Fibroblast of villous mesenchyme (primary cell): ENCODE measurements around the gene AFF3. TPM values are rescaled to one million over a fixed set of nuclear protein-coding genes. Genes with fewer than 3 reads are reported as not detected.

Experiments
- DNase-seq: peaks from one replicate; pipeline ENCODE4 v3.0.0-alpha.2; 2010; ENCODE audit warnings: low read depth
- H3K4me3 ChIP-seq: 2 replicates; pipeline ENCODE4 v1.5.1; 2011; ENCODE audit warnings: low read depth, mild to moderate bottlenecking, low read length
- total RNA-seq: library from RNA; depleted of rRNA; stranded (reverse); fragments of >200 nt; gene quantifications from 2 replicates; pipeline ENCODE4 v1.2.3, GENCODE V29; 2012
- TF ChIP-seq, protein P1 (sequence below): IDR thresholded peaks from 2 replicates; pipeline ENCODE4 v1.5.1; 2012; ENCODE audit warnings: low read depth, mild to moderate bottlenecking, low read length; ENCODE audit not compliant: insufficient read depth

AFF3 gene
- total RNA-seq, 1 donor = 19.4 TPM

DNA sequence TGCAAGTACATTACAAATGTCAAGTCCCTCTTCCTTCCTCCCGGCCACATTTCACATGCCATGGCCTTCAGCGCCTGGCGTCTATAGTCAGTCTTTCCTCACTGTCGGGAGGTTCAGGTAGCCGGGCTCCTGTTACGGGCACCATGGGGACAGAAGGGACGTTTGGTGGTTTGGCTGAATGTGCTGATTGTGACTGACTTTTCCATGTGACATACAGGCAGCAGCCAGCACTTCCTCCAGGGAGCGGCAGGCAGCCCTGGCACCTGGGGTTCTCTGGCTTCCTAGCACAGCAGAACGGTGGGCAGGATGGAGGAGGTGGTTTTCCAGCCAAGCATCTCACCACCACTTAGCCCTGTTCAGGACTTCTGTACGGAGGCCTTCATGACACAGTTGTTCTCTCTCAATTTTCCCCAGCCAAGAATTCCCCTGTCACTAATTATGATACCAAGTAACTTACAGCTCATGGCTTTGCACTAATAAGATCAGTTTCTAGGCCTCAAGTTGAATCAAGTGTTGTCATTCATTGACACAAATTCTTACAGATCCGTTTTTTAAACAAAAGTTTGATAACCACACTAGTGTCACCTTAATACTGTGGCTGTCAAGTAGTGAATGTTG, 568.6 kb downstream of the AFF3 start:
- TF ChIP-seq, protein P1, sequence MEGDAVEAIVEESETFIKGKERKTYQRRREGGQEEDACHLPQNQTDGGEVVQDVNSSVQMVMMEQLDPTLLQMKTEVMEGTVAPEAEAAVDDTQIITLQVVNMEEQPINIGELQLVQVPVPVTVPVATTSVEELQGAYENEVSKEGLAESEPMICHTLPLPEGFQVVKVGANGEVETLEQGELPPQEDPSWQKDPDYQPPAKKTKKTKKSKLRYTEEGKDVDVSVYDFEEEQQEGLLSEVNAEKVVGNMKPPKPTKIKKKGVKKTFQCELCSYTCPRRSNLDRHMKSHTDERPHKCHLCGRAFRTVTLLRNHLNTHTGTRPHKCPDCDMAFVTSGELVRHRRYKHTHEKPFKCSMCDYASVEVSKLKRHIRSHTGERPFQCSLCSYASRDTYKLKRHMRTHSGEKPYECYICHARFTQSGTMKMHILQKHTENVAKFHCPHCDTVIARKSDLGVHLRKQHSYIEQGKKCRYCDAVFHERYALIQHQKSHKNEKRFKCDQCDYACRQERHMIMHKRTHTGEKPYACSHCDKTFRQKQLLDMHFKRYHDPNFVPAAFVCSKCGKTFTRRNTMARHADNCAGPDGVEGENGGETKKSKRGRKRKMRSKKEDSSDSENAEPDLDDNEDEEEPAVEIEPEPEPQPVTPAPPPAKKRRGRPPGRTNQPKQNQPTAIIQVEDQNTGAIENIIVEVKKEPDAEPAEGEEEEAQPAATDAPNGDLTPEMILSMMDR = no peak
- DNase-seq = no peak

DNA sequence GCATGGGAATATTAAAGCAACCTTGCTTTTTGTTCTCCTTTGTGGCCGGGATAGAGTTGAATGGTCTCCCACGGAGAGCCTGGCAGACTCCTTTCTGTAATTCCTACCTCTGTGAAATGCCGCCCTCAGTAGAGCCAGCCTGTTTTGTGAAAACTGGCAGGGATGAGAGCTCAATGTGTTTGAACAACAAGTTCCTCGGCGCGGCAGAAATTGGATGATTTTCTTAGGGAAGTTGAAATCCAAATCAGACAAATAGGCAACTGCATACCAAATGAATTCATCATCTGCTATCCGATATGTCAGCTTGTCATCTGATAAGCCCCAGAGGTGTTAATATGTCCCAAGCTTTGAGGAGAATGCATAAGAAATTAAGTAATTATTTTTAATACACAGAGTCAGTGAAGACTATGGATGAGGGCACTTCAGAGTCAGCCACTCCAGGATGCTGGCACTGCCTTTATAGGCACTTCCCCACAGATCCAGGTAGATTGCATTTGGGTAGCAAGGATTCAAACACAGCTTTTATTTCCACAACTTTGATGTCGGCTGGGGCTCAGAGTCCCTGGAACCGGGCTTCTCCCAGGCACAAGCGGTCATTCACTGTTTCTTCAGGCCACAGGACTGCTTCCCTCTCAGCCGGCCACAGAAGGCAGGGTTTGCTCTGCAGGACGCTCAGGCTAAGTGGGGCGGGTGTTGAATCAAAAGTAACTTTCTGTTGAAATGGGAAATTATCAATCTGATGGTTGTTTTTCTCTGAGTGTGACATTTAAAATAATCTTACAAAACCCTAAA, 569.8 kb downstream of the AFF3 start:
- TF ChIP-seq, protein P1 = no peak
- no peak overlapping the region for H3K4me3 ChIP-seq
- DNase-seq = peak; percentile 3

More for the DNA sequence above, 568.6 kb downstream of the AFF3 start:
- no peak overlapping the region for H3K4me3 ChIP-seq

DNA sequence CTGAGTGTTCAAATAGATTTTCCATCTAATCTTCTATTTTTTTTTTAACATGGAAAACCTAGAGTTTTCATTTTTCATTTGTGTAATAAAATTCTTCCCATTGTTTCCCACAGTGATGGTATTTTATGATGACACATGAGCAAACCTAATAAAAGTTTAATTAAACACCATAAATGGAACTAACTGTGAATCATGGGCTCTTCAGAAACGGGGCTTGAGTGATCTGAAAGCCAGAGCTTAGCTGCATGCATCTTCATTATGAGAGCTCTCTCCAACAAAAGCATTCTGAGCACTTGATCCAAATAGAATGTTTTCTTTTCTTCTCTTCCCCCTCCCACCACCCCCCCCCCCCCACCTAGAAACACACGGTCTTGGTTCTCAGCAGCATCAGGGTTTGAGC, 570.4 kb downstream of the AFF3 start:
- DNase-seq = peak; percentile 4
- TF ChIP-seq, protein P1 = no peak
- no peak overlapping the region for H3K4me3 ChIP-seq

DNA sequence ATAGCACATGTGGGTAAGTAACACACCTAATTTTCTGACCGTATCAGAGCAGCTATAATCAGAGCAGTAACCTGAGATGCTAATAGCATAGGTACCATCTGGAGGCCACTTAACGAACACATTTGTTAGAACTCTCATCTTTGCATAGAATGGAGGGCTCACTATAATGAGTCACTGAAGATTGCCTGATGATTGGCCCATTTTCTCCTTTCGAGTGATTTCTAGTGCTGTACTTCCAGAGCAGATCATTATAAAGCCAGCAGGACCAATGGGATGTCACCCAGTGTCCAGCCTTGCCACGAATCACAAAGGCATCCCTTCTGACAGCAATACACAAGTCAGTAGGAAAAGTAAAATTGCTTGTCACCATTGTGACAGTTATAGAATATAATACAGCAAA, 570.9 kb downstream of the AFF3 start:
- DNase-seq = no peak
- TF ChIP-seq, protein P1 = no peak
- no peak overlapping the region for H3K4me3 ChIP-seq

DNA sequence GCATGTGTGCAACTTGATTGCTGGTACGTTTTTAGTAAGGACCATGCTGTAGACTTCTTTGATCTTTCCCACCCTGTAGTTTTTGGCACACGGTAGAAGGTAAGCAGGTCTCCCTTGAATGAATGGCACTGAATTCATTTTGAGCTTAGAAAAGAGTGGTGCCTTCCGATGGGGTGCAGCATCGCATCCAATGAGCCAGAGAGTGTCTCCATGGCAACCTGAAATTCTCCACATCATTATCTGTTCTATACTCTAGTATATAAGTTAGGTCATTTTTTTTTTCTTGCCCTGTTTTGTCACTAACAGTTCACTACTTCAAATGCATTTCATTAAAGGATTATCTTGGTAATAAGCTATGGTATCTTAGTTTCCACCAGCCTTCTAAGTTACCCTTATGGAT, 571.4 kb downstream of the AFF3 start:
- no peak for DNase-seq
- TF ChIP-seq, protein P1 = no peak
- no peak overlapping the region for H3K4me3 ChIP-seq

DNA sequence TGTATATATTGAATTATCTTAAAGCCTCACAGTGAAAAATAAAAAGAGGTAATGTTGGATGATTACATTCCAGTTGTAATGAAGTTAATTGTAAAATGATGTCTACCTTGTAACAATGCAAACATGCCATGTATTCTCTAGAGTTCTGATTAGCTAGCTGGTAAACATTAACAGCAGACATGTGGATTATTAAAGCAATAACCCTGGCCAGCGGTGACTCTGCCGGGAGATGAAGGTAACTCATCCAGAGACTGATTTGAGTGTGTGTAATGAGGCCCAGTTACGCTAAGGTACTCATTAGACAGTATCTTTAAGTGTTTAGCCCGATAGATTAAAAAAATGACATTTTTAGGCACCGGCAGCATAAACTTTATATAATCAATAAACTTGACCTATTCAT, 573.0 kb downstream of the AFF3 start:
- no peak overlapping the region for H3K4me3 ChIP-seq
- TF ChIP-seq, protein P1 = no peak
- no peak for DNase-seq

DNA sequence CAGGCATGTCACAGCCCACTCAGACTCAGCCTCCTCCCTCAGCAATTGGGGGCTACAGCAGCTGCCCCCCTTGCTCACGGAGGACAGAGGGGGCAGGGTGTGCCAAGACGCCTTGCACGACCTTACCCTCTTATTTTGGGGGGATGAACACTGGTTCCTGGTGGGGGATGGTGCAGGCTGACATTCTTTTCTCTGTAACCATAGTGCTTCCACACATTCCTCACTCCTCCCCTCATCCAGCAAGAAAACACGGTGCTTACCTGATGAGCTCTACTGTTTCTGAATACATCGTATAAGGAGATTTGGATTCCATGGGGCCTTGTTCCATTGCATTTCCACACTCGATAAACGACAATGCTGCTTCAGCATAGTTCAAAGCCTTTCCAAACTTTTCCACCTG, 577.2 kb downstream of the AFF3 start:
- no peak overlapping the region for H3K4me3 ChIP-seq
- DNase-seq = no peak
- TF ChIP-seq, protein P1 = no peak
